OCI-LY1 (cell line): ENCODE measurements around the gene SON.

Source experiments
- H2AFZ ChIP-seq: fragments of 200-600 bp; sonication (generic), shearing (Covaris generic); 2 replicates; pipeline ENCODE4 v1.6.0; 2014; ENCODE audit warnings: antibody characterized with exemption, mild to moderate bottlenecking, low read length
- H3F3A ChIP-seq: fragments of 200-600 bp; sonication (generic), shearing (Covaris generic); 2 replicates; pipeline ENCODE4 v1.6.0; 2014; ENCODE audit warnings: mild to moderate bottlenecking, antibody characterized with exemption, low read length, moderate library complexity; ENCODE audit not compliant: insufficient read depth
- H3K27ac ChIP-seq: fragments of 200-600 bp; sonication (generic); 2 replicates; pipeline ENCODE4 v1.5.1; 2014; ENCODE audit warnings: low read length, mixed run types, mild to moderate bottlenecking, low read depth; ENCODE audit not compliant: poor library complexity, severe bottlenecking
- H3K27me3 ChIP-seq: fragments of 200-600 bp; sonication (generic); 2 replicates; pipeline ENCODE4 v1.6.0; 2014; ENCODE audit warnings: antibody characterized with exemption, mild to moderate bottlenecking, low read length, moderate library complexity; ENCODE audit not compliant: insufficient read depth
- H3K36me3 ChIP-seq: fragments of 200-600 bp; sonication (generic); 2 replicates; pipeline ENCODE4 v1.6.1; 2014; ENCODE audit warnings: mild to moderate bottlenecking, antibody characterized with exemption, low read length, moderate library complexity, mixed read lengths; ENCODE audit not compliant: insufficient read depth
- H3K4me1 ChIP-seq: fragments of 200-600 bp; sonication (generic); 2 replicates; pipeline ENCODE4 v1.5.1; 2014; ENCODE audit warnings: mild to moderate bottlenecking, low read length, moderate library complexity; ENCODE audit not compliant: insufficient read depth, severe bottlenecking
- H3K4me2 ChIP-seq: fragments of 200-600 bp; sonication (generic), shearing (Covaris generic); 2 replicates; pipeline ENCODE4 v1.6.1; 2014; ENCODE audit warnings: low read length
- H3K4me3 ChIP-seq: fragments of 200-600 bp; sonication (generic); 2 replicates; pipeline ENCODE4 v1.5.1; 2014; ENCODE audit warnings: low read length, low read depth, mild to moderate bottlenecking, mixed read lengths; ENCODE audit not compliant: poor library complexity, severe bottlenecking
- H3K79me2 ChIP-seq: fragments of 200-600 bp; shearing (Covaris generic); 2 replicates; pipeline ENCODE4 v1.6.1; 2016; ENCODE audit warnings: mixed run types, low read length, mixed read lengths; ENCODE audit not compliant: insufficient read depth
- H3K9ac ChIP-seq: fragments of 200-600 bp; sonication (generic), shearing (Covaris generic); 2 replicates; pipeline ENCODE4 v1.6.1; 2014; ENCODE audit warnings: mild to moderate bottlenecking, low read length, mixed read lengths
- H3K9me2 ChIP-seq: fragments of 200-600 bp; sonication (generic), shearing (Covaris generic); 2 replicates; pipeline ENCODE4 v1.6.1; 2014; ENCODE audit warnings: low read depth, mild to moderate bottlenecking, low read length, mixed read lengths
- H3K9me3 ChIP-seq: fragments of 200-600 bp; shearing (Covaris generic); 2 replicates; pipeline ENCODE4 v1.6.1; 2014; ENCODE audit warnings: low read length, mixed read lengths
- H4K20me1 ChIP-seq: fragments of 200-600 bp; sonication (generic), shearing (Covaris generic); 2 replicates; pipeline ENCODE4 v1.6.0; 2016; ENCODE audit warnings: mild to moderate bottlenecking, low read length; ENCODE audit not compliant: insufficient read depth
- EZH2 ChIP-seq: fragments of 200-600 bp; sonication (generic), shearing (Covaris generic); IDR thresholded peaks from 2 replicates; pipeline ENCODE4 v1.8.0; 2017; ENCODE audit warnings: borderline replicate concordance, mixed run types, mild to moderate bottlenecking, antibody characterized with exemption, low read length, moderate library complexity, mixed read lengths
- TF ChIP-seq, protein P1 (sequence below): fragments of 200-600 bp; sonication (generic), shearing (Covaris generic); IDR thresholded peaks from 2 replicates; pipeline ENCODE4 v1.5.1; 2017; ENCODE audit warnings: mild to moderate bottlenecking, antibody characterized with exemption, low read length, moderate library complexity, mixed read lengths

SON gene

GRCh38 chr21:33562389-33562788 lies 19.6 kb downstream of the SON start:
- Histone ChIP-seq H3K4me2 (no peak overlapping the region), H3K4me3 (no peak overlapping the region), H2AFZ (no peak overlapping the region), H3K27ac (no peak overlapping the region), H3K4me1 (no peaks in the 10 kb centered on the region), H3K9ac (no peak overlapping the region), H3K9me2 (no peaks in the 10 kb centered on the region), H4K20me1 (0 out of 2 replicates have a peak, but pooled peaks cover 2% of the 10 kb centered on the region), H3K79me2 (peaks cover 35% of the 10 kb centered on the region), H3K36me3 (peaks cover 89% of the 10 kb centered on the region), H3K9me3 (no peaks in the 10 kb centered on the region), H3F3A (no peaks in the 10 kb centered on the region; the same call in 1 of the 2 replicates), H3K27me3 (no peaks in the 10 kb centered on the region)
- TF ChIP-seq, protein P1, sequence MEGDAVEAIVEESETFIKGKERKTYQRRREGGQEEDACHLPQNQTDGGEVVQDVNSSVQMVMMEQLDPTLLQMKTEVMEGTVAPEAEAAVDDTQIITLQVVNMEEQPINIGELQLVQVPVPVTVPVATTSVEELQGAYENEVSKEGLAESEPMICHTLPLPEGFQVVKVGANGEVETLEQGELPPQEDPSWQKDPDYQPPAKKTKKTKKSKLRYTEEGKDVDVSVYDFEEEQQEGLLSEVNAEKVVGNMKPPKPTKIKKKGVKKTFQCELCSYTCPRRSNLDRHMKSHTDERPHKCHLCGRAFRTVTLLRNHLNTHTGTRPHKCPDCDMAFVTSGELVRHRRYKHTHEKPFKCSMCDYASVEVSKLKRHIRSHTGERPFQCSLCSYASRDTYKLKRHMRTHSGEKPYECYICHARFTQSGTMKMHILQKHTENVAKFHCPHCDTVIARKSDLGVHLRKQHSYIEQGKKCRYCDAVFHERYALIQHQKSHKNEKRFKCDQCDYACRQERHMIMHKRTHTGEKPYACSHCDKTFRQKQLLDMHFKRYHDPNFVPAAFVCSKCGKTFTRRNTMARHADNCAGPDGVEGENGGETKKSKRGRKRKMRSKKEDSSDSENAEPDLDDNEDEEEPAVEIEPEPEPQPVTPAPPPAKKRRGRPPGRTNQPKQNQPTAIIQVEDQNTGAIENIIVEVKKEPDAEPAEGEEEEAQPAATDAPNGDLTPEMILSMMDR, result no peak
- TF ChIP-seq EZH2, result no peak

GRCh38 chr21:33566514-33566913 lies 23.7 kb downstream of the SON start:
- H3K36me3 ChIP-seq, result peaks cover 87% of the 10 kb centered on the region
- no peak overlapping the region for H3K4me3 ChIP-seq
- H3F3A ChIP-seq, result peaks cover 4% of the 10 kb centered on the region
- H3K4me2 ChIP-seq, result no peak overlapping the region
- peaks cover 9% of the 10 kb centered on the region; the same call in 1 of the 2 replicates for H3K79me2 ChIP-seq
- H3K4me1 ChIP-seq, result no peaks in the 10 kb centered on the region
- no peaks in the 10 kb centered on the region for H3K9me3 ChIP-seq
- no peak overlapping the region for H3K9ac ChIP-seq
- no peaks in the 10 kb centered on the region for H3K9me2 ChIP-seq
- H2AFZ ChIP-seq, result no peak overlapping the region
- no peak for TF ChIP-seq EZH2
- TF ChIP-seq, protein P1, result no peak
- no peaks in the 10 kb centered on the region for H3K27me3 ChIP-seq
- H4K20me1 ChIP-seq, result no peaks in the 10 kb centered on the region
- H3K27ac ChIP-seq, result no peak overlapping the region

DNA sequence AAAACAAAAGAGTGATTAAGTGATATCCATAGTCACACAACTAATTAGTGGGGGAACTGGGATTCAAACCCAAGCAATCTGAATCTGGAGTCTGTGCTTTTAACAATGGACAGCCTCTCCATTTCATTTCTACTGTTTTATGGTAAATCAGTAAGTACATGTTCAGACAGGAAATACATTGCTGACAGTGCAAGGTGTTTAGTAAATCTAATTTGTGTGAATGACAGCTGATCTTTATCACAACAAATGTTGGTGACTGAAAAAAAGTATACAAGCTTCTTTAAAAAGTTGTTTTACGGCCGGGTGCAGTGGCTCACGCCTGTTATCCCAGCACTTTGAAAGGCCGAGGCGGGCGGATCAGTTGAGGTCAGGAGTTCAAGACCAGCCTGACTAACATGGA lies 25.1 kb downstream of the SON start:
- H3K27me3 ChIP-seq, result no peaks in the 10 kb centered on the region
- H3K9ac ChIP-seq, result no peak overlapping the region
- H4K20me1 ChIP-seq, result no peaks in the 10 kb centered on the region
- no peak overlapping the region for H3K4me3 ChIP-seq
- H3K27ac ChIP-seq, result no peak overlapping the region
- no peaks in the 10 kb centered on the region for H3K4me1 ChIP-seq
- H3F3A ChIP-seq, result peaks cover 4% of the 10 kb centered on the region
- TF ChIP-seq, protein P1, result no peak
- no peak for TF ChIP-seq EZH2
- H3K9me2 ChIP-seq, result no peaks in the 10 kb centered on the region
- peaks cover 87% of the 10 kb centered on the region for H3K36me3 ChIP-seq
- no peaks in the 10 kb centered on the region; the same call in 1 of the 2 replicates for H3K79me2 ChIP-seq
- no peak overlapping the region for H2AFZ ChIP-seq
- H3K4me2 ChIP-seq, result no peak overlapping the region
- no peaks in the 10 kb centered on the region for H3K9me3 ChIP-seq
